Epidermal melanocyte (primary cell): ENCODE data around the gene MGMT.

Source experiments
- DNase-seq: peaks from one replicate; pipeline ENCODE4 v3.0.0; 2011; ENCODE audit warnings: low spot score; ENCODE audit not compliant: insufficient read length

Gene MGMT

DNA sequence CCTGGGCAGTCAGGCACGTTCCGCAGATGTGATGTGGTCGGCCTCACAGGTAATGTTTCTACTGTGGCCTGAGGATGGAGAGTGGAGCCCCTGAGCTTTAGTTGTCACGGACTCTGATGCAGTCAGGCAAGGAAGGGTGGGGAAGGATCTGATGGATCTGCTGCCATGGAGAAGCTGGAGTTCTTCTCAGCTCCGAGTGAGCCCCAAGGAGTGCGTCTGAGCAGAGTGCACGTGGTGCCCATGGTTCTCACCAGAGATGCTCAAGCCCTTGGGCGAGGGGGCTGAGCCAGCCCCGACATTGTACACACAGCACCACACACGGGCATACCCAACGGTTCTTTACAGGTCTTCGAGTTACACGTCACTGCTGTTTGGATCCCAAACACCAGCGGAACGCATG lies 304.5 kb downstream of the MGMT start:
- DNase-seq, result no peak

DNA sequence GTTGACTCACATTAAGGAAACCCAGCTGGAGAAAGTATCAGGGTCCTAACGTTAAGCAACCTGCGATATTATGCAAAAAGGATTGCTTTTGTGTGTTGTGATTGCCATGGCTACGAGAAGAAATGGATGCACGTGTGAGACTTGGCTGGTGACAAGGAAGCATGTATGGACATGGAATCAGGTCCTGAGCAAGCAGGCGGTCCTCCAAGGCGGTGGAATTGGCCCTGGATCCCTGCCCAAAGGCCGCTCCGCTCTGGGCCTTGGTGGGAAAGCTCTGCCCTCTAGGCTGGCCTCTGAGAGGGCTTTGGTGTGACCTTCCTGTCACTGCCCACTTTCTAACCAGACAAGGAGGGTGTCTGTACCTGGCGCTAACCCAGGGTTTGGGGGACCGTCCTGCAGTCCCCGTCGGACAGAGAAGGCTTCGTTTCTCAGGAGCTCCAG lies 305.0 kb downstream of the MGMT start:
- no peak for DNase-seq

DNA sequence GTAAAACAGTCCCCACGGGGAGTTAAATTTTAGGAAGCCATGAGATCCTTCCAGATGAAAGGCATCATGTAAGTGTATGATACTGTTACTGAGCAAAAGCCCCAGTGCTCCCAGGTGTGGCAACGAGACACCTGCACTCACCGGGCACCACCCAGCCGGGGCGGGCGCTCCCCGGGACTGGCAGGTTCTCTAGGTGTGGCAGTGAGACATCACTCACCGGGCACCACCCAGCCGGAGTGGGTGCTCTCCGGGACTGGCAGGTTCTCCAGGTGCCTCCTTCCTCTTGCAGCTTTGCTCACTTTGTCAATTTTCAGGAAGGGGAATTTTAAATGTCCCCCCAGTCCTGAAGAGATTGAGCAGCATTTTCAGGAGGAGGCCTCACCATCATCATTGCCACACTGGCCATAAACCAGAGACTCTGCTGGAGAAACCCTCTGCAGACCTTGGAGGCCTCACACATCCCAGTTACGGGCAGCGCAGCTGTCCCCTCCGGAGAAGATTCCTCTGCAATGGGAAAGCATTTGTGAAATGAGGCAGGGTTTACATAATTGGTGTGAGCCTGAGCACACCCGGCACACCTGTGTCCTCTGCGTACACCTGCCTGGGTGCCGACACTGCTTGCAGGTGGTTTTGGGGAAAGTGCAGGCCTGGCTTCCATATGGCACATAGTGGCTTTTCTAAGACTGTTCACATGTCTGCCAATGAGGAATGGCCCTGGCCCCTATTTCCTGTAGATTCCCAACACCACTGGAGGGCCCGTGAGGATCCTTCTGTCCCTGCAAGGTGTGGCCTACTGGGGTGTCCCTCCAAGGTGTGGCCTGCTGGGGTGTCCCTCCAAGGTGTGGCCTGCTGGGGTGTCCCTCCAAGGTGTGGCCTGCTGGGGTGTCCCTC lies 305.7 kb downstream of the MGMT start:
- DNase-seq, result no peak

DNA sequence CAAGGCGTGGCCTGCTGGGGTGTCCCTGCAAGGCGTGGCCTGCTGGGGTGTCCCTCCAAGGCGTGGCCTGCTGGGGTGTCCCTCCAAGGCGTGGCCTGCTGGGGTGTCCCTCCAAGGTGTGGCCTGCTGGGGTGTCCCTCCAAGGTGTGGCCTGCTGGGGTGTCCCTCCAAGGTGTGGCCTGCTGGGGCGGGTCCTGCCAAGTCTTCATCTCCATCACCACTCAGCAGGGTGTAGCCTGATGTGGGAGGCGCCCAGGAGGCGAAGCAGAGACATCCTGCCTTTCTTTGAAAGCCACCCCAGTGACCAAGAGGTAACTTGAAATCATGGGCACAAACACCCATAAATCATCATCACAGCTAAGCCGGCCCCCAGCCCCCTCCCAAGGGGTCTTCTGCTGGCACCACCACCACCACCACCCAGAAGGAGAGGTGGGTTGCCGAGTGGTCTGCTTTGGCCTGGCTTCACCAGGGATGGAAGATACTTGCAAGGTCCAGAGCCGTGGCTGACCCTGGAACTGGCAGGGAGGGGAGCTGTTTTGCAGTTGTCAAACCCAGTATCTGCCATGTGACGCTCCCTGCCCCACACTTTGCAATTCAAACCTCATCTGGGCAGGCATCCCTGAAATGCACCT lies 306.4 kb downstream of the MGMT start:
- DNase-seq, result no peak

DNA sequence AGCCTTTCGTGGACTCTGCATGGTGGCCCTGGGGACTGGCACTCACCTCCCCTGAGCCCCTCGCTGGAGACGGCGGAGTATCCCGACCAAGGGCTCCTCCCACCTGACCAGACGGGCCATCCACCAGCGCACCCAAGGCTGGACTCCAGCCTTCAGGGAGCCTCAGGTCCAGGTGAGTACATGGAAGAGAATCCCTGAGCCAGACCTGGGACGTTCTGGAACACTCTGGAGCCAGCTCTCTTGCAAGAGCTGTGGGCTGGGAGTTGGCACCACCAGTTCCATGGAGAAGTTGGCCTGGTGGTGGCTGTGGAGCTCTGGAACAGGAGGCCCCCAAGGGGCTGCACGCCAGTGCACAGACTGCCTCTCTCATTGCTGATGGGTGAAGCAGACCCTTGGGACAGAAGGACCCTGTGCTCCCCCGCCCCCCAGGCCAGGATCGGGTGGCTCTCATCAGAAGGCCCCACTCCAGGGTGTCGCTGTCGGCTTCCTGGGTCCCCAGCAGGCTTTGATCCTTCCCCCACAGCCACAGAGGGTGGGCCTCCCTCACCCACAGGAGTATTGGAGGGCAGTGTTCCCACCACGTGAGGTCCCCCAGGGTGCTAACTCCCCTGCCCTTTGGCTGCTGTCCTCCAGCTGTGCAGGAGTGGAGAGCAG lies 307.2 kb downstream of the MGMT start:
- no peak for DNase-seq

DNA sequence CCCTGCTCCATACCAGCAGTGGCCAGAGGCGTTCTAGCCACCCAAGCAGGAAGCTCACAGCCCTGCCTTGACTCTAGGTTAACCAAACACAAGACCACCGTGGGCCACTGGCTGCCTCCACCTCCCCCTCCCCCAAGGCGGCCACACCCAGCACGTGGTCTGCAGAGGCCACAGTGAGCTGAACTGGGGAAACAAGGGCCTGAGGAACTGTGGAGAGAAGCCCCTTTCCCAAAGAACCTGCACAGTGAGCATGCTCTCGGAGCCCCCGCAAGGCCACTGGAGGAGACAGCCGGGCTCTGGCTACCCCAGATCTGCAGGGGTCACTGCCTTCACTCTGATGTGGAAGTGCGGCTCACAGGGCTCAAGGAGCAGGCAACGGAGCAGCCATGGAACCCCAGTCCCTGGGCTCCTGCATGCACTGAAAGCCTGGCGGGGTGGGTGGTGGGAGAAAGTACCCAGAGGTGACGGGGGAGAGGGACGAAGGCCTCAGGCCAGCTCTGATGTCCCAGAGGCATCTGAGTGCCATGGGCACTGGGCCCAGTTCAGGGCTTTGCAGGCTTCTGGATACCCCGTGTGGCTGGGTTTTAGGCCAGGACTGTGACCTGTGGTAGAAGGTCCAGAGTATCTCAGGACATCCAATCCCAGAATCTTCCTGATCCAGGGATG lies 307.8 kb downstream of the MGMT start:
- no peak for DNase-seq

DNA sequence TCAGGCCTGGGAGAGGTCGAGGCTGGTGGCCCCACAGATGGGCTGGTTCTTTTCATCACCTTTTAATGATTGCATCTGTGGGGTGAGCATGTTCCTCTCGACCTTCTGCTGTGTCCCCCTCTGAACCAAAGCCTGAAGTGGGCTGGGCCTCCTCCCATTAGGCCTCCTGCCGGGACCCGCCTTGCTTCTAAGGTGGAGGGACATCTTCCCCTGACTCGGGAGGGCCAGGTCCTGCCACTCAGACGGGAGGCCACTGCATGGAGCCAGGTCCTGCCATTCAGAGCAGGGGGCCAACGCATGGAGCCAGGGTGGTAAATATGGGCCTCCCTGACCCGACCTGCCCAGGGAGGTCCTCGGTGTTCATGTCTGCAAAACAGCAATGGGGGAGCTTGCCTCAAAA lies 308.6 kb downstream of the MGMT start:
- DNase-seq, result no peak

DNA sequence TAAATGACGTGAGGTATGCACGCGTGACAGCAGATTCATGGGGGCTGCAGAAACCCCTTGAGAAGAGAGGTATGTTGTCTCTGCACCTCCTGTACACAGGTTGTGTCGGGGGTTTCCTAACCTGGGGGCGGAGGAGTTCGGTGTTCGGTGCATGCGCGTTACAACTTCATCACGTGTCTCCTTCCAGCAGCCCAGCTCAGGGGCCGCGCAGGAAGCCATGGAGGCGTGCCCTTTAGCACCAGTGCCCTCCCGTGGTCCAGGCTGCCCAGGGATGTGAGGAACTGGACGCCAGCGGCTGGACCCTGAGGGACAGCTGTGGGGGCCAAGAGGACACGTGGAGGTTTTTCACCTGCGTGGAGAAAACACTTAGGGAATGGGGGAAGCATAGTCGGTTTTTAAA lies 310.6 kb downstream of the MGMT start:
- no peak for DNase-seq

DNA sequence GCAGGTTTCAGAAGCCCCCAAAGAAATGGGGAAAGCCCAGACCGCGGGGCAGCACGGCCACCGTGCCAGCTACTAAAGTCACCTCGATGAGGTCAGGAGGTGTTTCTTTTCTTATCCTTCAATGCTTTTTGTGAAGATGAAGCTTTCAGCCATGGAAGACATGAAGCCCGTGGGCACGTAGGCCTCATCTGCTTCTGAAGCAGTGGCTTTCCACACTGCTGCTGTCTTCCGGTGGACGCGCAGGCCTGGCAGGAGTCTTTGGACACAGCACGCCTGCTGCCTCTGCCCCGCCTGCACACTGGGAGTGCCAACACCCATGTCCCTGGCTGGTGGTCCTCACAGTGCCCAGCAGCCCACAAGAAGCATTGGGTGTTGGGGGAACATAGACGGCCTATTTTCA lies 311.5 kb downstream of the MGMT start:
- no peak for DNase-seq

DNA sequence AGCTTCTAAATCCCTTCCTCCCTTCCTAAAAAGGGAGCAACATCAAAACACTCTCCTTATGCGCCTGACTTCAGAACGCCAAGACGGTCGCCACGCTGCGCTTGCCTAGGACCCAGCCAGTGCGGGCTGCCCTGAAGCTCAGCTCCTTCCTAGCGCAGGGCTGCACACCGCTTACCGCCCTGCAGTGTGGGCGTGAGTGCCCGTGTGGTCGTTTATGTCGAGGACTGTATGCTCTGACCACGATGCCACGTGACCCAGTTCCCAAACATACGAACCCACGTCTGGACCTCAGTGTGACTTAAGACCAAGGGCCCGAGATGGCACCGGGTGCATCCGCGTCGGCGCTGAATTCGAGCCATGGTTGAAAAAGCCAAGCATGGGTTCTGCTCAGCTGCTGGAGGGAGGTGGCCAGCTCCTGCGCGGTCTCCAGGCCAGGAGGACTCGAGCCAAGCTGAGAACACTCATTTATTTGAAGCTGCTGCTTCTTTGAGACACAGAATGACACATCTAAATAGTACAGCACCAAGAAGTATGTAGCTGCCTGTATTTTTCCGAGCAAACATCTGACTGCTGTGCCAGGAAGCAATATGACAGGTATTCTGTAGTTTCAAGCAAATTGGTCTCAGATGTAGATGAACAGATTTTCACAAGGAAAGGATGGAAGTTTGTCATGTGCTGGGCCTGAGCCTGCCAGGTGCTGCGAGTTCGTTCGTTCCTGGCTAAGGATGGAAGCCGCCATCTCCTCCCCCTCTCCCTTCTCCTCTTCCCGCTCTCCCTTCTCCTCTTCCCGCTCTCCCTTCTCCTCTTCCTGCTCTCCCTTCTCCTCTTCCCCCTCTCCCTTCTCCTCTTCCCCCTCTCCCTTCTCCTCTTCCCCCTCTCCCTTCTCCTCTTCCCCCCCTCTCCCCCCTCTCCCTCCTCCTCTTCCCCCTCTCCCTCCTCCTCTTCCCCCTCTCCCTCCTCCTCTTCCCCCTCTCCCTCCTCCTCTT lies 312.4 kb downstream of the MGMT start:
- DNase-seq, result no peak

DNA sequence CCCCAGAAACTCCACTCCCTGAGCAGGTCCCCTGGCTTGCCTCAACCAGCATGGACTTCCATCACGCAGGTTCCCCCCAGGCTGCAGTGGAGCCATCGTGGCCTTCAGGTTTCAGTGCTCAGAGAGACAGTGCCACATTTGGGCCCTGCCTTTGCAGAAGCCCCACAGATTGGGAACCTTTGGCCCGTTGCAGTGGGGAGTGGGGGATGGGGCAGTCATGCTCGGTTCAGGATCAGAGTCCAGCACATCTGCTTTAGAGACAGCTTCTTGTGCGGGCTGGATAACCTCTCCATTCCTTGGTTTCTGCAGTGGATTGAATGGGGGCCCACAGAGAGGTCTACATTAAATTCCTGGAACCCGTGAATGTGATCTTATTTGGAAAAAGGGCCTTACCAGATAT lies 313.2 kb downstream of the MGMT start:
- no peak for DNase-seq

DNA sequence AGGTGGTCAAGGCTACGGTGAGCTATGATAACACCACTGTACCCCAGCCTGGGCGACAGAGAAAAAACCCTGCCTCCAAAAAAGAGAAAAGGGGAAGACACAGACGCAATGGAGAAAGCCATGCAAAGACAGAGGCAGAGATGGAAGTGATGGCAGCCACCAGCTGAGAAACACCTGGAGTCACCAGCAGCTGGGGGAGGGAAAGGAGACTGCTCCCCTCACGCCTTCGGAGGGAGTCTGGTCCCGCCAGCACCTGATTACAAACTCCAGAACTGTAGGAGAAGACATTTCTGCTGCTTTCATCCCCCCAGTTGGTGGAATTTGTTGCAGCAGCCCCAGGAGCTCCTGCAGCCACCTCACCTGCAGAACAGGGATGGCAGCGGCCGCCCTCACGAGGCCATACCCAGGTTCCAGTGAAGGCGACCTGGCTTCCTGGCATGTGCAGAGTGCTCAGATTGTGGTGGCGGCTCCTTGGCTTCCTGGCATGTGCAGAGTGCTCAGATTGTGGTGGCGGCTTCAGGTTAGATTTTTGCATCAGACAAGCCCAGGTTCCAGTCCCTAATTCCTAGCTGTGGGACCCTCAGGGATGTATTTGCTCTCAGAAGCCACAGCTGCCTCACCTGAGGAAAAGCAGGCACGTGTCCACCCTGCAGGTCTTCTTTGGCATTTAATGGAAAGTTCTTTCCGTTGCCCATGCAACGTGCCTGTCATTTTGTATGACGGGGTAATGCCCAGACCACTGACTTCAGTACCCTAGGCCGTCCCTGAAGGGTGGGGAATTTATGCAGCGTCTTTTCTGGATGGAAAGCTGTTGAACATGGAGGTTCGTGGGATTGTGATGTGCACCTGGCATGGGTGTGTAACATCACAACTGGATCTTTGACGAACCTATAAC lies 314.1 kb downstream of the MGMT start:
- DNase-seq, result no peak

DNA sequence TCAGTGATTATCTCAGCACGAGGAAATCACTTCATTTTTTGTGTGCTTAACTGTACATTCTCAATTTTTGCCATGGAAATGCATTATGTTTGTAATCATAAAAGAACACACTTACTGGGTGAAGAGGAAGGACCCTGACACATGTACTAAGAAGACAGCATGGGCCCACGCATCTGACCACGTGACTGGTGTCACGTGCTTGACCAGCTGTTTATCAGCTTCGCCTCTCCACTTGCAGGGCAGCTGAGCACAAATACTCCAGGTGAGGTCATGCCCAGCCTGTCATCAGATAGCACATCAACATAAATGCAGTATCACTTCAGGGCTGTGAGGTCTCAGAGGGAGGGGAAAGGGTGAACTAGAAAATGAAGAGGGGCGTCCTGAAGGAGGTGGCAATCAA lies 317.2 kb downstream of the MGMT start:
- DNase-seq, result no peak

DNA sequence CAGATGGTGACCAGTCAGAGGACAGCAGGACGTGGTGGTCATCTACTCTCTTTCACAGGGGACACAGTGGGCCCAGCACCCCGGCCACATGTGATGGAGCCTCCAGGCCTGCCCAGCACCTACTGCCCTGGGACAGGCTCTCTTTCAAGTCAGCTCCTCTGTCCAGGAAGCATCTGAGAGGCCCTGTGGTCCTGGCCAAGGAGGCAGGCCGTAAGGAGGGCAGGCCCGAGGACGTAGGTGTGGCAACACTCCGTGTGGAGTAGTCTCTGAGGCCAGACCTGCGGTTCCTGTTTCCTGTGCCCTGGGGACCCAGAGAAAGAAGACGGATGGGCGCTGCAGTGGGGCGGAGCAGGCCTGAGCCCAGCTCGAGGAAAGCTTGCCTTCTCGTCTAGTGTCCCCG lies 317.9 kb downstream of the MGMT start:
- DNase-seq, result no peak

DNA sequence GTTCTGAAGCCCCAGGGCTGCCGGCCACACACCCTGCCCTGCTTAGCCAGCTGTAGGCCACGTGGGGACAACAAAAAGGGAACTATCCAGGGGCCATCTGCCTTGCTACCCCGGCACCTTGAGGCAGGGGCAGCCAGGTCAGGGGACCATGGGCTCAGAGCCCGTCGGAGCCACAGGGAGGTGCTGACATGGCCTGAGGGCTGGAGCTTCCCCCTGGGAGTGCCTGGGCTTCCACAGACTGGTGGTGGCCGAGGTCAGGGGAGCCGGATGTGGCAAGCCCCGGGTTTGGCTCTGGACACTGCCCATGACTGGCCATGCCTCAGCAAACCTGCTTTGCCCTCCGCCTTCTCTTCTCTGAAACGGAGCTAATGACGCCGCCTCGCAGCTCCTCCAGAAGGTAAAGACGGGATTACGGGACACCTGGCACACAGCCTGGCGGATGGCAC lies 318.5 kb downstream of the MGMT start:
- no peak for DNase-seq

DNA sequence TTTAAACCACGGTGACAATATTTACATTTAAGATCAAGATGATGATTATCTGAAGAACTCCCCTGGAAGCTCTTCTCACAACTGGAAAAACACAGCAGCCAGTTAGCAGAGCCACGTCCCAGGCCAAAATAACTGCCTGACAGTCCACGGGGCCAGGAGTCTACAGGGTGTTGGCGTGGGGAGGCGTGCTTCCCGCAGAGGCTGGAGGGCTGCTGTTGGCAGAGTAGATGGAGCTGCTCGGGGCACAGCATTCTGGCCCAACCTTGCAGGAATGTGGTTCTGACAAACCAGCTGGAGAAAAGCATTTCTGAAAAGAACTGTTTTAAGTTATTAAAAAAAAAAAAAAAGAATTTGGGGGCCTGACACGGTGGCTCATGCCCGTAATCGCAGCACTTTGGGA lies 319.2 kb downstream of the MGMT start:
- DNase-seq, result no peak

DNA sequence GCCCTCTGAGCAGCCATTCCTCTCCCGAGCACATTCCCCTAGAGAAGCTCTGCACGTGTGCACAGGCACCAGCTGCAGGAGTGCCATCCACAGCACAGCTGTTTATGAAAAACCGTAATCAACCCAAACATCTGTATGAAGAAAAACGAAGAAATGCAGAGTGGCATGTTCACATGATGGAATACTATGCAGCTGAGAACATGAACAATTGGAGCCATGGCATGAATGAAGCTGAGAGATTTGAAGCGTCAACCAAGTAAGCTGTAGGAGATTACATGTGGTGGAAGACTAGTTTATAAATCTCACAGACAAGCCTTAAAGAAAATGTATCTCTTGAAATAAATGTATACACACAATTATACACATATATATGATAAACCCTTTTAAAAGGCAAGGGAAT lies 320.5 kb downstream of the MGMT start:
- no peak for DNase-seq

DNA sequence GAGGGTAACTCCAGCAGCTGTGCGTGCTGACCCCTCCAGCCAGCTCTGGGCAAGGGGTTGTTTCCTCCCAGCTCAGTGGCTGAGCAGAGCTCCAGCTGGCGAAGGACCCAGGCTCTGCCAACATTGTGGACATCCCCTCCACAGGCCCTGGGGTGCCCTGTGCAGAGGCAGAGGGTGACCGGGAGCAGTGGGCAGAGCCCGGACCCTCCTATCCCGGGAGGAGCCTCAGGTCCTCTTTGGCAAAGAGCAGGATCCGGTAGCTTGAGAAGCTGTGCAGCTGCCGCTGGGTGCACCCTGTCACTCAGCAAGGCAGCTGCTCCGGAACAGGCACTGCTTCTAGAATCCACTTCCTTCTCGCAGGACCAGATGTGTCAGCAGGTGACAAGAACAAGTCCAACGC lies 321.2 kb downstream of the MGMT start:
- no peak for DNase-seq

DNA sequence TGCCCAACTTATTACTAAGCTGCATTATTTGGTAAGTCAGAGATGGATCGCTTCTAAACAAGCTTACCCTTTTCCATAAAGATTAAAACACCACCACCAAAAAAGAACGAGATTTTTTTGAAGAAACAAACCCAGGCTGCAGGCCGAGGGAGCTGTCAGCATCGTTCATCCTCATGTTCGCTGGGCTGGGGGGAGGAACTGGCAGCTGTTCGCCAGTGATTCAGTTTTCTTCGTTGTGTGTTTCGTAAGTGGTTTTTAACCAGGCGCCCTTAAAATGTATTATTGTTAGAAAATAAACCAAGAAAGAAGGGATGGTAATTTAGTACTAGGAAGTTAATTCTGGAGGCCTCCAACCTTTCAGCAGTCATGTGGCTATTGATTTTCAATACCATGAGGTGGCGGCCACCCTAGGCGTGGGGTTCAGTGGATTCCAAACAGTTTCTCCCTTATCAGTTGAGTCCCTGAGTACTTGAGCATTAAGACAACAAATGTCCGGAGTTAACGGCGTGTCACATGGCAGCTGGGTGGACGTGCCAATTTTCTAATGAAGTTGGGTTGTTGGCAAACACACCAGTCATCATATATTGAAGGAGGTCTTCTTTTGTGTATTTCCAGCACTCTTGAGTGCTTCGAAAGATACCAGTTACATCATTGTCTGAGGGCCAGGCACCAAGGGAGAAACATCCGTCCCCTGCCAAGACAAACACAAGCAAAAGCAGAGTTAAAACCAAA lies 323.8 kb downstream of the MGMT start:
- DNase-seq, result no peak
